Fibroblast of skin of back (primary cell): ENCODE measurements around the gene FBXL14.

ENCODE experiments used
- DNase-seq: peaks from one replicate; pipeline ENCODE4 v3.0.0-alpha.2; 2013

Gene FBXL14

GRCh38 chr12:1592444-1593173 is 1.8 kb downstream of the FBXL14 start:
- peak; percentile 75 for DNase-seq

- DNase-seq, result no peak
Observed at GRCh38 chr12:1591543-1591942, 2.8 kb downstream of the FBXL14 start.

GRCh38 chr12:1591034-1591433 is 3.3 kb downstream of the FBXL14 start:
- no peak for DNase-seq

GRCh38 chr12:1590221-1590979 is 4.0 kb downstream of the FBXL14 start:
- no peak for DNase-seq

GRCh38 chr12:1588575-1588947 is 5.8 kb downstream of the FBXL14 start:
- DNase-seq, result no peak

- no peak for DNase-seq
Observed at GRCh38 chr12:1587927-1588574, 6.3 kb downstream of the FBXL14 start.

GRCh38 chr12:1584326-1584725 is 10.1 kb downstream of the FBXL14 start:
- DNase-seq, result no peak

- DNase-seq, result peak; percentile 85
Observed at GRCh38 chr12:1583421-1584078, 10.8 kb downstream of the FBXL14 start.

- no peak for DNase-seq
Observed at GRCh38 chr12:1582709-1583050, 11.7 kb downstream of the FBXL14 start.

GRCh38 chr12:1581973-1582708 is 12.2 kb downstream of the FBXL14 start:
- DNase-seq, result no peak

GRCh38 chr12:1580526-1580925 is 13.9 kb downstream of the FBXL14 start:
- no peak for DNase-seq

- peak; percentile 84 for DNase-seq
Observed at GRCh38 chr12:1579651-1580435, 14.5 kb downstream of the FBXL14 start.

- DNase-seq, result no peak
Observed at GRCh38 chr12:1576410-1577241, 17.8 kb downstream of the FBXL14 start.

- no peak for DNase-seq
Observed at GRCh38 chr12:1575408-1576401, 18.7 kb downstream of the FBXL14 start.

- DNase-seq, result peak; percentile 63
Observed at GRCh38 chr12:1574865-1575259, 19.5 kb downstream of the FBXL14 start.

- no peak for DNase-seq
Observed at GRCh38 chr12:1573960-1574864, 20.2 kb downstream of the FBXL14 start.

GRCh38 chr12:1572731-1573130 is 21.6 kb downstream of the FBXL14 start:
- no peak for DNase-seq

GRCh38 chr12:1567852-1568251 is 26.5 kb downstream of the FBXL14 start:
- no peak for DNase-seq
